Left forelimb (tissue), 1 donor: ENCODE results near the gene KCNJ2.

Source experiments
- DNase-seq: peaks from one replicate; pipeline ENCODE4 v3.0.0-alpha.2; 2018; ENCODE audit warnings: low spot score

Gene KCNJ2

DNA sequence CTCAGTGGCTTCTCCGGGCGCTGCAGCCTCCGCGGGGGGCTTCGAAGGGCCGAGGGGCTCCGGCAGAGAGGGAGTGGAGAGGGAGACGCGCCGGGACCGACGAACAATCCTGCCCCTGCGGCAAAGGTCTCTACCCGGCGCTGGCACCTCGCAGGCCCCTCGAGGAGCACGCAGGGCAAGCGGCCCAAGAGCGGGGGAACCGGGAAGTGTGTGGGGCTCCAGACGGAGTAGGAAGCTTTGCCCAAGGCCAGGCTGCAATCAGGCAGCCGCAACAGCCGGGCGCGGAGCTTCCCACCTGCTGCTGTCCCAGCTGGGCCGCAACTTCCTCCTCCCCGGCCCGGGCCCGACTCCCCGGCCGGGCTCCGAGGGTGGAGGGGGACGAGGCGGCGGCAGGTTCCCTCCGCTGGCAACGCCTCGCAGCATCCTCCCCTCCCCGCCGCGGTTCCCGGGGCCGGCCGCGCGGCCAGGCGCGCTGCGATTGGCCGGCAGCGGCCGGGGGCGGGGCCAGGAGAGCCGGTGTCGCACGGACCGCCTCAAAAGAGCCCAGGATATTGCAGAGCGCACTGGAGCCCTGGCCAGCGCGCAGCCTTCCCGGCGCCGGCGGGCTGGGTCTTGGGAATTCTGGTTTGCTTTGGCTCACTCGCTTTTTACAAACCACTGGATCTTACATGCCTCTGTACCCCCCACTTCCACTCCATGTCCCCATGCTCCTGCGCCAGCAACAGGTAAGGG, at the start of gene KCNJ2:
Gene KCNJ2, plus strand, starts transcription at position 556 of the 732 bp plus-strand sequence. CDS start 5,508 bp downstream, outside the sequence.
- DNase-seq, result peak; percentile 92

DNA sequence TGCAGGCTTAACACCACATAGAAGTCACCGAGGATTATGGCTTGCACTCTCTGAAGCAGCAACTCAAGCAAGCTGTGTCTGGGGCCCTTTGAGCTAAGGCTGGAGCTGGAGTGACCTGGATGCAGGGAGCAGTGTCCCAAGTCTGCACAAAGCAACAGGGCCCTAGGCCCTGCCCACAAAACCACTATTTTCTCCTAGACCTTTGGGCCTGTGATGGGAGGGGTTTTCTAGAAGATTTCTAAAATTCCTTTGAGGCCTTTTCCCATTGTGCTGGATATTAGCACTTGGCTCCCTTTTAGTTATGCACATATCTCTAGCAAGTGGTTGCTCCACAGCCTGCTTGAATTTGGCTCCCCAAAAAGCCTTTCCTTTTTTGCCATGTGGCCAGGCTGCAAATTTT, 49.8 kb upstream of the KCNJ2 start:
- DNase-seq, result no peak

DNA sequence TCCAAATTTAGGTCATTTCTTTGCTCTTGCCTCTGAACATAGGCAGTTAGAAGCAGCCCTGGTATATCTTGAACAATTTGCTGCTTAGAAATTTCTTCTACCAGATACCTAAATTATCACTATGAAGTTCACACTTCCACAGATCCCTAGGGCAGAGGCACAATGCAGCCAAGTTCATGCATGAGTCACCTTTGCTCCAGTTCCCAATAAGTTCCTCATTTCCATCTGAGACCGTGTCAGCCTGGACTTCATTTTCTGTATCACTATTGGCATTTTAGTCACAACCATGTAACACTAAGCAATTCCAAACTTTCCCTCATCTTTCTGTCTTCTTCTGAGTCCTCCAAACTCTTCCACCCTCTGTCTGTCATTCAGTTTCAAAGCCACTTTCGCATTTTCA, 49.3 kb upstream of the KCNJ2 start:
- DNase-seq, result no peak

DNA sequence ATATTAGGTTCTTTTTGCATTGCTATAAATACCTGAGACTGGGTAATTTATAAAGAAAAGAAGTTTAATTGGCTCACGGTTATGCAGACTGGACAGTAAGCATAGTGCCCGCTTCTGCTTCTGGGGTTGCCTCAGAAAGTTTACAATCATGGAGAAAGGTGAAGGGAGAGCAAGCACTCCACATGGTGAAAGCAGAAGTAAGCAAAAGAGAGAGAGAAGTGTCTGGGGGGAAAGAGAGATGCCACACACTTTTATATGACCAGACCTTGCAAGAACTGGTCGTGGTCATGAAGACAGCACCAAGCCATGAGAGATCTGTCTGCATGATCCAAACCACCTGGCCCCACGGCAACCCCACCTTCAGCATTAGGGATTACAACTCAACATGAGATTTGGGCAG, 48.9 kb upstream of the KCNJ2 start:
- DNase-seq, result no peak

DNA sequence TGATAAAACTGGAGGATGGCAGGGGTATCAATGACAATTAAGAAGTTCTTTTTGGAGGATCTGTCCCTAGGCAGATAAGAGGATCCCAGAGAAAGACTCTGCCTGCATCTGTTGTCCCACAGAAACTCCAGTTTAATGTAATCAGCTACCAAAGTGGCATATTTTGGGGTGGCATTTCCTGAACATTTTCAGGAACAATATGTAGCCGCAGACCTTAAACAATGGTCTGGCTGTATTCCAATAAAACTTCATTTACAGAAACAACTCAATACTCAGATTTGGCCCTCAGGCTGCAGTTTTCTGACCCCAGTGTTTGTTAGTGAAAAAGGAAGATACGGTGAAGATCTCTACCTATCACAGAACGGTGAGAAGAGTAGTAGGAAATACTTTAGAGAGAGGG, 48.2 kb upstream of the KCNJ2 start:
- no peak for DNase-seq

DNA sequence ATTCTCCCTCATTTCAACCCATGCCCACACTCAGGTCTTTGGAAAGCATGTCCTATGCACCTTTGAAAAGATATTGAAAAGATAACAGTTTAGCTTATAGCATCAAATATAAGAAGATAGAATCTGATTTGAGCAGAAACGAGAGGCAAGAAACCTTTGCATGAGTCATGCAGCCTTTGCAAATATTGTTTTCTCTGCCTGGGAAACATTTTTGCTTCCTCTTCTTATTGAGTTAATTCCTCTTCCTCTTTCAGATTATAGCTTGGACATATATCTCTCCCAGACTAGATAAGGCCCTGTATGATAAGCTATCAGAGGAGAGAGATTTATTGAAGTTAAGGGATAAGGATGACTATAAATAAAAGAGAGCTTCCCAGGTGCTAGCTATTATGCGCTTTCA, 46.1 kb upstream of the KCNJ2 start:
- no peak for DNase-seq

DNA sequence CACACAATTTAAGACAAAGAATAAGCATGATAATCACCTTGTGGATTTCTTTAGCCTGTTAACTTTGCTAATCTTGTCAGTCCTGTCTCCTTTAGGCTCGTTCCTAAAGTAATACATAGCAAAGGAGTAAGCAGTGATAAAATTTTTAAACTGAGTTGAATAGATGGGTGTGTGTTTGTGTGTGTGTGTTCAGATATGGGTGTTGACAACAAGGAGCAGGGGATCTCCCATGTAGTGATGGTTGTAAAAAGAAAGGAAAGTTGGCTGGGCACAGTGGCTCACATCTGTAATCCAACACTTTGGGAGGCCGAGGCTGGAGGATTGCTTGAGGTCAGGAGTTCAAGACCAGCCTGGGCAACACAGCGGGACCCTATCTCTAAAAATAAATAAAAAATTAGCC, 44.6 kb upstream of the KCNJ2 start:
- no peak for DNase-seq

DNA sequence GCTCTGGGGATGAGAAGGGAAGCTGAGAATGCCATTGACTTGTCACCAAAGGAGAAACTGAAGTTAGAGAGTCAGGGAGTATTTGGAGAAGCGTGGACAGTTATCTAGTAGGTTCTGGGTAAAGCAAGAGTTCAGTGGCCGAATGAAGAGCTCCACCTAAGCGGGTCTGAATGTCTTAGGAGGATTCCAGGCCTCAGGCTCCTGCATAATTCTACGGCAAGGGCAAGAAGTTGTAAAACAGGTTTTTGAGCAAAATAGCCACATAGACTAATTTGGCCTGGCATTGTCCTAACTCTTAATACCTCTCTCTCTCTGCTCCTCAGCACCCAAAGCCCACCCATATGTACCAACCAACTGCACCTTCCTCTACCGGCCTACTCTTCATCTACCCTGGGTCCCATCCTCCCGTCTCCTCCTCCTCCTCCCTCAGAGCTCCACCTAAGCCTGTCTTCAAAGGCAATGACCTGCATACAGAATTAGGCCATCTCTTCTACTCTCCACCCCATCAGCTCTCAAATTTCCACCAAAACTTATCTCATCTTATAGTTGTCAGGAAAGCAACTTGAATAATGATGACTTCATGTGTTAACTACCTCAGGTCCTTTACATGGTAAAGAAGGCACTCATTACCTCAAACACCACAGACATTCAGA, 42.0 kb upstream of the KCNJ2 start:
- DNase-seq, result no peak

DNA sequence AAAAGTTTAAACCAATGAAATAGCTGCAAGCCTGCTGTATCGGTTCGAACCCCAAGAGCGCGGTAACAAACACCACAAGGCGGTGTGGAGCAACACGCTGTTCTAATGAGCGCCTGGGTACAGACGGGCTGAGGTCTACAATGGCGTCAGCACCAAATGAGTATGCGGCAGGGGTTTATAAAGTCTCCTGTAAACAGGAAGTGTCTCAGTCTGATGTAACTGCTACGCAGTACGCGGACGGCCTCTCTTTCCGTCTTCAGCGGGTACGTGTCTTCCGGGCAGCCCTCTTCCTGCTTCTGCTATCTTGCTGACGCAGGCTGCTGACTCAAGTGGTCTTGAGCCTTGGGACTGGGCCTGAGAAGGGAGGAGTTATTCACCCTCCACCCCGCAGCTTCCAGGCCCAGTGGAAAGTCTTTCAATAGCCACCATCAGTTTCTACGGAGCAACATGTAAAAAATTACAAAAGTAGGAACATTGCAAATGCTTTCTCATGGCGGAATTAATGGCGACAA, 40.5 kb upstream of the KCNJ2 start:
- DNase-seq, result no peak

DNA sequence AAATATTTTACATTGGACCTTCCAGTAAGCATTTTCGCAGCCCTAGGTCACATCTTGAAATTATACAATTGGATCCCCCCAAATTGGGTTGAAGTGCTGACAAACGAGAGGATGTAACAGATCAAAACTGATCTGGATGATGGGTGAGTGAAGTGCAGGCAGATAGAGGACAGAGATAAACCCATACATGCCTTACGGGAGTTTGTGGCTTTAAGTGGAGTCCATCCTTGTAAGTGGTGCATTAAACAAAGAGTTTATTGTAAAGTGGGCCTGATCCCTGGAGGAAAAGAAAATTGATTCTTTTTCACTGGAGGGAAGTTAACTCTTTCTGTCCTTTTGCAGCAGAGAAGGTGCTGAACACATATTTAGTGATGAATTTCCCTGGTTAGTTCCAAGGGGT, 39.0 kb upstream of the KCNJ2 start:
- DNase-seq, result no peak

DNA sequence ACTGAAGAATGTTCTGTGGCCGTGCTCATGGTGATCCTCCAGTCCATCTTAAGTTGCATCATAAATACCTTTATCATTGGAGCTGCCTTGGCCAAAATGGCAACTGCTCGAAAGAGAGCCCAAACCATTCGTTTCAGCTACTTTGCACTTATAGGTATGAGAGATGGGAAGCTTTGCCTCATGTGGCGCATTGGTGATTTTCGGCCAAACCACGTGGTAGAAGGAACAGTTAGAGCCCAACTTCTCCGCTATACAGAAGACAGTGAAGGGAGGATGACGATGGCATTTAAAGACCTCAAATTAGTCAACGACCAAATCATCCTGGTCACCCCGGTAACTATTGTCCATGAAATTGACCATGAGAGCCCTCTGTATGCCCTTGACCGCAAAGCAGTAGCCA, 36.8 kb upstream of the KCNJ2 start:
- no peak for DNase-seq

DNA sequence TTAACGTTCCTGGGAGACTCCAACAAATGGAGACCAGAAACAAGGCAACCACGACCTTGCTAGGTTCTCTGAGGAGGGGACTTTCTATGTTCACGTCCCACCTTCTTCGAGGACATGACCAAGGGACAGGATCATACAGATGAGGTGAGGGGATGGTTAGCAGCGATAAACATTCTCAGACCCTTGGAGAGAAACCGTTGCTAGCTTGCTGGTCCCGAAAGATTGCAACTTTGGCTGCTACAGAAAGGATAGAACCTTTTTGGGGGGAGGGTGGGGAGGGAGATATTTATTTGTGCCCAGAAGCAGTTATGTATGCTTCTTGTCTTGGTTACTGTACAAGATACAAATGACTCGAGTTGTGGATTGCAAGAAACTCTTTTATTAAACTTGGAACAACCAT, 35.3 kb upstream of the KCNJ2 start:
- DNase-seq, result no peak

DNA sequence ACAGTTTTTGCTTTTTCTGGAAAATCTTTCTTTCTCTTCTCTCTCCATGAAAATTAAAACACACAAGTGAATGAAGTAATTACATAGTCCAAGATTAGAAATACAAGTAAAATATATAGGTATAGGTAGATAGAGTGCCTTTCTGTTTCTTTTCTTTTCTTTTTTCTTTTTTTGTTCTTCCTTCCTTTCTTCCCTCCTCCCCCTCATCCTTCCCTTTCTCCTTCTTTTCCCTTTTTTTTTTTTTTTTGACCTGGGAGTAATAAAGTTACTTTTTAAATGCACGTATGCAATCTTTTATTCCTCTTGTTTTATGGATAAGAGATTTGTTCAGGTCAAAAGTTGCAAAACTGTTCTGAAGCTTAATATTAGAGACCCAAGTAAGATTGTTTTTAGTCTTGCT, 34.6 kb upstream of the KCNJ2 start:
- no peak for DNase-seq

DNA sequence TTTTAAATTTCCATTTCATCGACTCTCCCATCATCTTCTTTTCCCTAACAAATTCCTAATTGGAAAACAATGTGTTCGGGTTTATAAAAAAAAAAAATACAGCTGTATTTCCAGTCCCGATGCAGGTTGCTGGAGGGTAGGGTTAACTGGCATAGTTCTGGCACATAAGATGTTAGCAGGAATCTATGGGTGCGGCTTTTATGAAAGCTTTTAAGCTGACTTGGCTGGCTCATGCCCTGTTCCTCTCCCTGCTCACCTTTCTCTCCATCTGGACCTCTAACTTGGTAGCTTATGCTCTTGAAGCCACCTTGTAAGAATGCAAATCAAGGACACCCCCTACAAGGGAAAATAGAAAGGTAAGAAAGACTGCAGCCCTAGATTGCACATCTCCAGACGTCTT, 33.2 kb upstream of the KCNJ2 start:
- DNase-seq, result no peak

DNA sequence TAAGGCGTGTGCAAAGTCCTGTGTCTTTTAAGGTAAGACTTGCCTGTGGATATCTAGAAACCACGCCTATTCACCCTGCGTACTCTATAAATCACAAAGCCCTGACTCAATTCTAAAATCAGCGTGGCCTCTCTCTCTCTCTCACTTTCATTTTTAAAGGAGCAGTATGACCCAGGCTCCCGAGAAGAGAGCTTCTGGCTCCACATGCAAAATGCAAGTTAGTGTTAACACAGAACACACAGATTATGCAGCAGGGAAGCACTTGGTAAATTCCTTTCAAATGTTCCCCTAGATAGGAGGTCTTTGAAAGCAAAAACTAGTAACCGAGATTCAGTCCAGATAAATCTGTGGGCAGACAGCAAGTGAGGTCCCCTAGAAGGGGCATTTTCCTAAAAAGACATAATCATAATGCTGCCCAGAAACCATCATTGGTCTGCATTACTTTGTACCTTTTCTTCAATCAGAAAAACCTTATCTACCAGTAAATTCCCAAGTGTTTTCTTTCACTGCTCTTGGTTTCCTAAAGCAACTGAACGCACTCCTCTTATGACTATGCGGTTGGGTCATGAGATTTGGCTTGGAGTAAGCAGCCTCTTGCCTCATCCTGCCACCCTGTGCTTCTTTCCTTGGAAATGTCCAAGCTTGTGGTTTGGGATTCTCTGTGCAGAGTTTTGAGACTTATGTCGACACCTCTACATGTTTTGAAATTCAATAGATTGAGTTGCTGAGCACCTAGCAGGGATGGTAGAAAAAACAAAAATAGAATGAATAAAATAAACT, 31.7 kb upstream of the KCNJ2 start:
- DNase-seq, result no peak

DNA sequence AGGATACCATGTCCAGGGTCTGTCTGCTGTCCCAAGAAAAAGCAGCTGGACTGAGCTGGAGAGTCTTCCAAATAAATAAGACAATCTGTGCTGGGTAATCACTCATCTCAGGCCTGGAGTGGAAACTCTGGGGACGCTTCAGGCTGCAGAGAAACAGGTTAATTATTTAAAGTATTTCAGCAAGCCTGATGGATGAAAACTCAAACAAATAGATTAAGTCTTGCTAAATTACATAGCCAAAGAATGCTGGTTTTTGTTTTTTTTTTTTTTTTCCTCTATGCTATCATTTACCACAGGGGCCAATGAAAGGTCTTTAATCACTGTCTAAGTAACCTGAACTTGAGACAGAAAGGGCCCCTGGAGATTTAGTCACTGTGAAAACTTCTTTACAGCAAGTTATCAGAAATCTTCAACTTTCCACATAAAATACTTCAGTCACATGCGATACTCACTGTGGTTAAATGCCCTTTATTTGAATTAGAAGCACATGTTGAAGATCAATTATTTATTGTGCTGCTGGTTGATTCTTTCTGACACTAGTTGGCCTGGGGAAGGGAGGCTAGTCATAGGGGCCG, 31.0 kb upstream of the KCNJ2 start:
- DNase-seq, result no peak

DNA sequence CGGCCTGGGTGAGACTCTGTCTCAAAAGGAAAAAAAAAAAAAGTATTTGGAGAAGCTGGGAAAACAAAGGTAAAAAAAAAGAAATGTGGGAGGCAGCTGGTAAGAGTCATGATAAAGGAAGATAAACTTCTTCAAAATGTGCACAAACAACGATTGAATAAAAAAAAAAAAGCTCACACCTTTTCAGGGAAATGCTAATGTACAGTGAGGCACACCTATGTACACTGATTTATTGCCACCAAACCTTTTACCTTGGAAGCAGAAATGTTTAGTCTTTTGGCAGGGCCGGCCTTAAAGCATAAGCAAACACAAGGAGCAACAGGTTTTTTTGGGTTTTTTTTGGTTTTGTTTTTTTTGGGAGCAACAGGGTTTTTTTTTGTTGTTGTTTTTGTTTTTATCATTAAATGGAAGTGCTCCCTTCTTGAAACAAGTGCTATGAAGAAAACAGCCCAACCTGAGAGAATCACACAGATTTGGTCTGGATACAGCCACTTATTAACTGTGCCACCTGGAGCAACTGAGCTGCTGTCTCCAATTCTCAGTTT, 29.8 kb upstream of the KCNJ2 start:
- no peak for DNase-seq

DNA sequence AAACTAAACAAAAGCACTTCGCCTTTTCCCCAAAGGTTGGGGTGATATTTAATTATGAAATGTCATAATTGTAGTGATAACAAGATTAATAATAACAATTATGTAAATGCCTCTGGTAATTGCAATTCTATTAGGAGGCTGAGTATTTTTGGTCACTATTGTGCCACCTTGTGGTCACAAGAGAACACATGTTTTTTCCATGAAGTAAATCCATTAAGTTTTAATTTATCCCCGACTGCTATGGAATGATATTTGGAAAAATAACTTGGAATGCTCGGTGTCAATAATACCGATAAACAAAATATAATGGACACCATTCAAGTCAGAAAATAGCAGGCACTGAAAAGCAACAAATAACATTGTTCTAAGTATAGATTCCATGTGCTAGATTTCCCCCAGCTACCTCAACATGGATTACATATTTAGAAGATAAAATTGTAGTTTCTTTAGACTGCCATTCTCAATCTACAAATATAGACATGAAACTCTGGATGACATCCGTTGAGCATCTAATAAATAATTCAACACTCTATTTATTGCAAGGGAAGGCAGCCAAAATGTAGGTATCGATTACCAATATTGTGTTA, 25.0 kb upstream of the KCNJ2 start:
- no peak for DNase-seq

DNA sequence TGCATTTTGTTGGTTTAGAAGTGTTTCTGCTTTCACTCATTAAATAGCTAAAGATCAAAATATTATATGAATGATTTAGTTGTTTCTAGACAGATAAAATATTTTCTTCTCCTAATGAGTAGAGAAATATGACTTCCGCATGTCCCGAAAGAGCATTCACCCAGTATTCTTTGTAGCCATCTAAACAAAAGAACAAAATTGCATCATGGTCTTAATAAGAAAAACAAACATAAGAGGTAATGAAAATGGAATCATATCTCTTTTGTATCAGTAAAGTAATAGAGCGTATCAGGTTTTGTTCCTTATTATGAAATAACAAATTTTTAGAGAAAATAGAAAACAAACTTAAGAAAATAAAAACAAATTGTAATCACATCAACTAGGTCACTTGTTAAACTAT, 16.1 kb upstream of the KCNJ2 start:
- DNase-seq, result no peak

DNA sequence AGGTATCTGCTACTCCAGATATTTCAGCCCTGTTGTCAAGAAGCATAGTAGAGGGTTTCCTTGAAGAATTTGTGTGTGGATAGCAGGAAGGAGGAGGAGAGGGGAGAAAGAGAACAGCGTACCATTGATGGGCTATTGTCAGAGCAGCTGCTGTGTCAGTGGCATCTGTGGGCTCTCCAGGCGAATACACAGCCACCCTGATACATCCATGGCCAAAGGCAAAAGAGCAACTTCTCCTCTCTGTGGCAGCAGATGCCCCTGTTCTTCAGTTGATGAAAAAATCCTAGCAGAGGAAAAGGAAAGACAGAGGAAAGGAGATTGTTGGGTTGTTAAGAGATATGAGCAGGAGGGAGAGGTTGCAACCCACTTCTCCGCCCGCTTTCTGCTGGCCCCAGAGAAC, 12.2 kb upstream of the KCNJ2 start:
- no peak for DNase-seq

DNA sequence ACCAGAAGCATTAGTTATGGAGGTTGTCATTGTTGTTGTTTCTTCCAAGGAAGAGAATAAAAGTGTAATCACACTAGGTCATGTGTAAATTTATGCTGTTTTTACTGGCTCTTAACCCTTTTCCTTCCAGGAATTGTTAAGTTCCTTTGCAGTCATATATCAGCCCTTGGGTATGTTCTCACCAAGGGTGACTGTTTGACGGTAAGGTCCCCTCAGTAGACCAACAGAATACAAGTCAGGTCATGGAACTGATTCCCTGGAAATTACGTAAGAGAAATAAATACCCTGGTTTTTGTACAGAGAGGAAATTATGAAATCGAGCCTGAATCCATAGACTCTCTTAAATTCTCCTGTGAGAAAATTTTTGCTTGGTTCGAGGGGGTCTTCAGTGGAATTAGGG, 11.2 kb upstream of the KCNJ2 start:
- no peak for DNase-seq

DNA sequence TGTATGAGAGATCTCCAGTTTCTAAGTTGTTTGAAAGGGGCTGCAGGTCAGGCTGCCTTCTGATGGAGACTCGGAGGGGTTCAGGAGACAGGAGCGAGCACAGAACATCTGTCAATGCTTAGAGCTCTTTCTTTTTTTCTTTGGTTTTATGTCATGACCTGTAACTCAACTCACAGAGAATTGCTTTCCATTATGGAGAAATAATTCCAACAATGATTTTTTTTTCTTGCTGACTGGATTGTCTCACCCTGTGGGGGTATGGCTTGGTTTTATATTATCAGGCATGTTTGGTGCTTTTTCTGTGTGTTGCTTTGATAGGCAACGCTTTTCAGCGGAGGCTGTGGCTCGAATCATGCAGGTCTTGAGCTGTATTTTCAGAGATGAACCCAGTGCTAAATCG, 10.7 kb upstream of the KCNJ2 start:
- no peak for DNase-seq
